Naive thymus-derived CD4-positive, alpha-beta T cell (primary cell): ENCODE results near the gene HIF3A. TPM values are rescaled to one million over a fixed set of nuclear protein-coding genes. Genes with fewer than 3 reads are reported as not detected.
"Not testable (repeated sequence)": the region's sequence is repeated elsewhere in the genome, so short reads cannot be mapped to it uniquely, and the experiment has no call there.

ENCODE experiments used
- ATAC-seq: fragments of 150-1000 bp; cut with Tn5 transposase; 2 replicates; pipeline ENCODE4 v1.10.0; 2021; ENCODE audit warnings: mild to moderate bottlenecking, moderate library complexity
- CTCF ChIA-PET: fragments of 350-600 bp; sonication (Branson Sonifier 250); formaldehyde crosslinking; loops from one replicate; lab custom pipeline; 2021; ENCODE audit warnings: antibody characterized with exemption; lab: Charles Lee
- POLR2A ChIA-PET: fragments of 350-600 bp; sonication (Branson Sonifier 250); formaldehyde crosslinking; loops from one replicate; lab custom pipeline; 2021; ENCODE audit warnings: antibody characterized with exemption, inconsistent platforms; lab: Charles Lee
- DNase-seq, 9 donors: peaks; one replicate each; pipeline versions ENCODE4 v3.0.0 to v3.0.0-alpha.2; 2020 to 2022; ENCODE audit warnings: mixed read lengths in 1 of 9
- H3K27ac ChIP-seq: one replicate; pipeline ENCODE4 v1.7.0; 2013; ENCODE audit warnings: mild to moderate bottlenecking, low read depth, low read length, moderate library complexity
- H3K27me3 ChIP-seq, 2 donors: one replicate each; pipeline ENCODE4 v1.7.0; 2013; ENCODE audit warnings: low read length in 2 of 2, mild to moderate bottlenecking in 2 of 2, moderate library complexity in 2 of 2; ENCODE audit not compliant: control insufficient read depth in 2 of 2, insufficient read depth in 2 of 2
- H3K36me3 ChIP-seq, 3 experiments: 1 replicate in 2 of 3; 2 replicates in 1 of 3; pipeline ENCODE4 v1.7.0; 2013; ENCODE audit warnings: low read length in 3 of 3, mild to moderate bottlenecking in 3 of 3, moderate library complexity in 1 of 3; ENCODE audit not compliant: insufficient read depth in 3 of 3, control insufficient read depth in 2 of 3
- H3K4me1 ChIP-seq, 2 donors: one replicate each; pipeline ENCODE4 v1.7.0; 2013; ENCODE audit warnings: low read length in 2 of 2, mild to moderate bottlenecking in 2 of 2, moderate library complexity in 1 of 2; ENCODE audit not compliant: control insufficient read depth in 2 of 2, insufficient read depth in 2 of 2
- H3K4me3 ChIP-seq: 2 replicates; pipeline ENCODE4 v1.7.0; 2013; ENCODE audit warnings: mild to moderate bottlenecking, low read length
- H3K9me3 ChIP-seq, 3 experiments: 1 replicate in 2 of 3; 2 replicates in 1 of 3; pipeline ENCODE4 v1.7.0; 2013; ENCODE audit warnings: low read length in 3 of 3; ENCODE audit not compliant: control insufficient read depth in 2 of 3
- H3K27ac Mint-ChIP-seq, 9 donors: one replicate each; pipeline ENCODE4 v1.8.0; 2020 to 2022; ENCODE audit warnings: mixed read lengths in 9 of 9, mild to moderate bottlenecking in 8 of 9, moderate library complexity in 5 of 9, inconsistent platforms in 2 of 9
- H3K27me3 Mint-ChIP-seq, 5 donors: one replicate each; pipeline ENCODE4 v1.8.0; 2021 to 2022; ENCODE audit warnings: mixed read lengths in 5 of 5, mild to moderate bottlenecking in 1 of 5
- H3K36me3 Mint-ChIP-seq, 5 donors: one replicate each; pipeline ENCODE4 v1.8.0; 2020 to 2022; ENCODE audit warnings: mixed read lengths in 5 of 5, mild to moderate bottlenecking in 3 of 5, inconsistent platforms in 1 of 5
- H3K4me1 Mint-ChIP-seq, 7 donors: one replicate each; pipeline ENCODE4 v1.8.0; 2020 to 2022; ENCODE audit warnings: mixed read lengths in 7 of 7, mild to moderate bottlenecking in 3 of 7, inconsistent platforms in 1 of 7
- H3K4me3 Mint-ChIP-seq, 10 donors: one replicate each; pipeline ENCODE4 v1.8.0; 2020 to 2022; ENCODE audit warnings: mild to moderate bottlenecking in 10 of 10, mixed read lengths in 10 of 10, moderate library complexity in 6 of 10, inconsistent platforms in 2 of 10
- H3K9me3 Mint-ChIP-seq, 11 donors: one replicate each; pipeline ENCODE4 v1.8.0; 2020 to 2022; ENCODE audit warnings: mixed read lengths in 11 of 11, mild to moderate bottlenecking in 4 of 11, inconsistent platforms in 1 of 11, moderate library complexity in 1 of 11
- intact Hi-C, 2 donors: fragments of 100-400 bp; cut with micrococcal nuclease; formaldehyde crosslinking; loops; one replicate each; pipeline ENCODE4 v1.15.1; 2023
- polyA plus RNA-seq, 2 donors: library from polyadenylated mRNA; unstranded; fragments of 300-500 nt; fragmentation: Illumina TruSeq; gene quantifications; one replicate each; pipeline ENCODE4 v1.2.3, GENCODE V29; 2021
- total RNA-seq, 6 experiments: library from RNA in 5 of 6; stranded (reverse) in 5 of 6; gene quantifications; 1 replicate in 5 of 6; 2 replicates in 1 of 6; pipeline ENCODE4 v1.2.3 and lab custom pipeline; 2021 to 2026

The HIF3A gene
- total and polyA plus RNA-seq, 7 experiments from 2014 or later = not detected

DNA sequence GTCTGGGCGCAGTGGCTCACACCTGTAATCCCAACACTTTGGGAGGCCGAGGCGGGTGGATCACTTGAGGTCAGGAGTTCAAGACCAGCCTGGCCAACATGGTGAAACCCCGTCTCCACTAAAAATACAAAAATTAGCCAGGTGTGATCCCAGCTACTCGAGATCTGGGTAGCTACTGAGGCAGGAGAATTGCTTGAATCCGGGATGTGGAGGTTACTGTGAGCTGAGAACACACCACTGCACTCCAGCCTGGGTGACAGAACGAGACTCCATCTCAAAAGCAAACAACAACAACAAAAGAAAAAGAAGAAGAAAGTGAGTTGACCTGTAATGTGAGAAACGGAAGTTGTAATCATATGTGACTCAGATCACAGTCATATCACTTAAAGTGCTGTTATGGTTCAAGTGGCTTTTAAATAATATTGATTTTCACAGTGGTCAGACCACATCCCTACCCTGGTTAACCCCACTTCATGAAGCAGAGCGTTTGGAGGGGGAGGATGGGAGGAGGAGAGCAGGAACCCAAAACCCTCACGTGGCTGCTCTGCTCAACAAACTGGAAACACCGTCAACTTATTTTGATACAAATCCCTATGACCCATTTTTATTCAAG lies 34.1 kb upstream of the HIF3A start:
- H3K9me3 ChIP-seq, H3K4me1 Mint-ChIP-seq, H3K36me3 ChIP-seq, CTCF ChIA-PET, H3K27me3 ChIP-seq, H3K27ac ChIP-seq, H3K9me3 Mint-ChIP-seq, H3K36me3 Mint-ChIP-seq, POLR2A ChIA-PET, H3K4me3 ChIP-seq: not testable (repeated sequence)
- intact Hi-C loops = loop anchor here in 1 of 2 donors (10.0 kb wide), 1 partner anchor 378 kb away; the partner anchor contains the start of gene IRF2BP1
- H3K4me3 Mint-ChIP-seq = peak overlapping the region in 2 of 10 donors; percentile 4 to 47
- H3K27ac Mint-ChIP-seq = peak overlapping the region in 3 of 9 donors; percentile 2 to 76 (median 17)
- DNase-seq (peak in 4 of 9 donors; percentile 5 to 64 (median 16)), ATAC-seq (peak; percentile 86)
- peaks cover 27 to 52% (median 31%) of the 10 kb centered on the region in 5 donors for H3K27me3 Mint-ChIP-seq
- peaks cover 0 to 11% of the 10 kb centered on the region in 2 donors for H3K4me1 ChIP-seq

DNA sequence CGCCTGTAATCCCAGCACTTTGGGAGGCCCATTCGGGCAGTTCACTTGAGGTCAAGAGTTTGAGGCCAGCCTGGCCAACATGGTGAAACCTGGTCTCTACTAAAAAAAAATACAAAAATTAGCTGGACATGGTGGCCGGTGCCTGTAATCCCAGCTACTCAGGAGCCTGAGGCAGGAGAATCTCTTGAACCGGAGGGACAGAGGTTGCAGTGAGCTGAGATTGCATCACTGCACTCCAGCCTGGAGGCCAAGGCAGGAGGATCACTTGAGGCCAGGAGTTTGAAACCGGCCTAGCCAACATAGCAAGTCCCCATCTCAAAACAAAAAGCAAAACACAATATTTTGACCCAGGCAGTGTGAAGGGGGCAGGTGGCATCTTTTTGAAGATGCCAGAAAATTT lies 32.0 kb upstream of the HIF3A start:
- ATAC-seq, H3K9me3 ChIP-seq, H3K4me3 ChIP-seq, H3K36me3 ChIP-seq, DNase-seq, POLR2A ChIA-PET, H3K27ac ChIP-seq, H3K9me3 Mint-ChIP-seq, H3K27me3 ChIP-seq, H3K36me3 Mint-ChIP-seq, H3K4me3 Mint-ChIP-seq: not testable (repeated sequence)
- H3K4me1 ChIP-seq = peaks cover 0 to 11% of the 10 kb centered on the region in 2 donors
- H3K27ac Mint-ChIP-seq = peak overlapping the region in 1 of 9 donors; percentile 13
- peaks cover 4 to 12% (median 7%) of the 10 kb centered on the region in 7 donors for H3K4me1 Mint-ChIP-seq
- intact Hi-C loops = loop anchor here in 1 of 2 donors (1.0 to 10.0 kb wide), 4 partner anchors 76 to 380 kb away; partner anchors contain the start of gene IRF2BP1
- H3K27me3 Mint-ChIP-seq = peaks cover 37 to 59% (median 40%) of the 10 kb centered on the region in 5 donors
- CTCF ChIA-PET = interaction anchor here (0.6 to 2.9 kb wide), 3 partner anchors 16 to 451 kb away, joined by 4 to 21 read pairs (median 4); no protein-coding TSS in a partner anchor

DNA sequence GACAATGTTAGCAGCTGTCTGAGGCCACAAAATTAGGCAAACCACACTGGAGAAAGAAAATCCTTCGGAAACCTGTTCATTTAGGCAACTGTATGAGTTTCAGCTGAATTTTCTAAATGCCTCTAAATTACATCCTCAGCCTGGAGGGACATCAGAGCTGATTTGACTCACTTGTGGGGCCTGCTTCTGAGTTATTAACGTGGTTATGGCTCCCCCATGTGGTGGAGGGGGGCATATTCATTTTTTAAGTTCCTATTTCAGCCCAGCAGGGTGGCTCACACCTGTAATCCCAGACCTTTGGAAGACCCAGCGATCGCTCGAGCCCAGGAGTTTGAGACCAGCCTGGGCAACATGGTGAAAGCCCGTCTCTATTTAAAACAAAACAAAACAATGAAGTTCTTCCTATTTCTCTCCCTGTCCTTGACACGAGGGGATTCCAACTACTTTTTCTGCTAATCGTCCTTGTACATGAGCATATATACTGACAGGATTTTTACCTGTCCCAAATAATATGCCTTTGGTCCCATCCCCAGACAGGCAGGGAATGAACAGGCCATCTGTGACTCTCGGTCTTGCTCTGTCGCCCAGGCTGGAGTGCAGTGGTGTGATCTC lies 31.5 kb upstream of the HIF3A start:
- ATAC-seq (peak; percentile 84), DNase-seq (peak; percentile 40 to 72 (median 63))
- ChIA-PET CTCF (interaction anchor here (0.6 to 2.9 kb wide), 2 partner anchors 237 to 451 kb away, joined by 4 to 21 read pairs; no protein-coding TSS in a partner anchor), POLR2A (no interaction called here)
- no peaks in the 10 kb centered on the region for H3K36me3 Mint-ChIP-seq
- Histone ChIP-seq H3K27me3 (peaks cover 0 to 2% of the 10 kb centered on the region in 2 donors), H3K27ac (no peak overlapping the region), H3K36me3 (no peaks in the 10 kb centered on the region), H3K4me1 (peaks cover 0 to 11% of the 10 kb centered on the region in 2 donors), H3K4me3 (no peak overlapping the region), H3K9me3 (no peaks in the 10 kb centered on the region)
- intact Hi-C loops = loop anchor here in 1 of 2 donors (1.0 to 10.0 kb wide), 4 partner anchors 77 to 381 kb away; partner anchors contain the start of gene IRF2BP1
- peak overlapping the region in 1 of 9 donors; percentile 13 for H3K27ac Mint-ChIP-seq
- no peaks in the 10 kb centered on the region for H3K9me3 Mint-ChIP-seq
- peaks cover 36 to 60% (median 38%) of the 10 kb centered on the region in 5 donors for H3K27me3 Mint-ChIP-seq
- H3K4me1 Mint-ChIP-seq = peaks cover 4 to 12% (median 7%) of the 10 kb centered on the region in 7 donors
- no peak overlapping the region for H3K4me3 Mint-ChIP-seq

DNA sequence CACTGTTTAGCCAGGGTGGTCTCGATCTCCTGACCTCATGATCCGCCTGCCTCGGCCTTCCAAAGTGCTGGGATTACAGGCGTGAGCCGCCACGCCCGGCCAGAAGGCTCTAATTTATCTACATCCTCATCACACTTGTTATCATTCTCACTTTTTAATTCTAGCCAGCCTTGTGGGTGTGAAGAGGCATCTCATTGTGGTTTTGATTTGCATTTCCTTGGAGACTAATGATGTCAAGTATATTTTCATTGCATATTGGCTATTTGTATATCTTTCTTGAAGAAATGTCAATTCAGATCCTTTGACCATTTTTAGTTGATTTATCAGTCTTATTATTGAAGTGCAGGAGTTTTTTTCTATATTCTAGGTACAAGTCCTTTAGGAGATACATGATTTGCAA lies 27.7 kb upstream of the HIF3A start:
- ChIA-PET POLR2A (no interaction called here), CTCF (no interaction called here)
- H3K9me3 Mint-ChIP-seq = no peaks in the 10 kb centered on the region
- Histone ChIP-seq H3K4me1 (no peaks in the 10 kb centered on the region), H3K9me3 (no peaks in the 10 kb centered on the region), H3K36me3 (no peaks in the 10 kb centered on the region), H3K27me3 (peaks cover 0 to 6% of the 10 kb centered on the region in 2 donors), H3K4me3 (no peak overlapping the region), H3K27ac (no peak overlapping the region)
- ATAC-seq (no peak), DNase-seq (no peak)
- no peak overlapping the region for H3K27ac Mint-ChIP-seq
- peaks cover 0 to 5% (median 3%) of the 10 kb centered on the region in 7 donors for H3K4me1 Mint-ChIP-seq
- peaks cover 46 to 63% (median 48%) of the 10 kb centered on the region in 5 donors for H3K27me3 Mint-ChIP-seq
- intact Hi-C loops = loop anchor here in 1 of 2 donors (10.0 kb wide), 1 partner anchor 384 kb away; the partner anchor contains the start of gene IRF2BP1
- H3K36me3 Mint-ChIP-seq = no peaks in the 10 kb centered on the region
- H3K4me3 Mint-ChIP-seq = no peak overlapping the region

DNA sequence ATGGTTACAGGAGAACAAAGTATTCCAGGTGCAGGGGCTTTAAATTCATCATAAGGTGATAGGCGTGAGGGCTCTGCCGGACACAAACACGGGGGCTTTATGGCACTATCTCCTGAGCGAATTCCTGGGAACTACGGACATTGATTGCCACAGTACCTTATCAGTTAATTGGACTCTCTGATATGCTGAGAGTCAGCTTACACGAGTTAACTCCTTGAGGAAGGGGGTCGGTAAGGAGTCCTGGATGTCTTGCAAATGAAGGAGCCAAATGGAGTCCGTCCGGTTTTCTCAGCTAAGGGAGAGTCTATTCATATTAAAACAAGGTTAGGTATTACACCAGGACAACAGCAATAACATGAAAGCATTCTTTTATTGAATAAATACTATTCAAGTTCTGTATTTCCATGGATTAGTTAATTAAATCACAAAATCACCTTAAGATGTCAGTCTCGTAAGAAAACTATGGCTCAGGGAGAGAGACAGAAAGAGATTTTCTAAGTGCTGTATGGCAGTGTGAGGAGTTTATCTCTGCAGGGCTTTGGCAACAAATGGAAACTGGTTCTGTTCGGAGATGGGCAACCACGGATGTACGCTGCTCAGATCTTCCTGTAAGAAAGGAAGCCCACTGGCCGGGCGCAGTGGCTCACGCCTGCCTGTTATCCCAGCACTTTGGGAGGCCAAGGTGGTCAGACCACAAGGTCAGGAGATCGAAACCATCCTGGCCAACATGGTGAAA lies 26.2 kb upstream of the HIF3A start:
- no peak overlapping the region for H3K27ac Mint-ChIP-seq
- Histone ChIP-seq H3K27me3 (peaks cover 0 to 6% of the 10 kb centered on the region in 2 donors), H3K27ac (no peak overlapping the region), H3K4me1 (no peaks in the 10 kb centered on the region), H3K9me3 (no peaks in the 10 kb centered on the region), H3K36me3 (no peaks in the 10 kb centered on the region), H3K4me3 (no peak overlapping the region)
- H3K4me3 Mint-ChIP-seq = no peak overlapping the region
- no peaks in the 10 kb centered on the region for H3K36me3 Mint-ChIP-seq
- POLR2A ChIA-PET = no interaction called here
- DNase-seq = no peak
- intact Hi-C loops = no loop called here
- H3K4me1 Mint-ChIP-seq = peaks cover 0 to 5% (median 3%) of the 10 kb centered on the region in 7 donors
- no peak for ATAC-seq
- H3K9me3 Mint-ChIP-seq = no peaks in the 10 kb centered on the region
- peaks cover 42 to 58% (median 48%) of the 10 kb centered on the region in 5 donors for H3K27me3 Mint-ChIP-seq
- CTCF ChIA-PET = interaction anchor here (0.5 kb wide), 1 partner anchor 242 kb away, joined by 3 read pairs; no protein-coding TSS in a partner anchor

DNA sequence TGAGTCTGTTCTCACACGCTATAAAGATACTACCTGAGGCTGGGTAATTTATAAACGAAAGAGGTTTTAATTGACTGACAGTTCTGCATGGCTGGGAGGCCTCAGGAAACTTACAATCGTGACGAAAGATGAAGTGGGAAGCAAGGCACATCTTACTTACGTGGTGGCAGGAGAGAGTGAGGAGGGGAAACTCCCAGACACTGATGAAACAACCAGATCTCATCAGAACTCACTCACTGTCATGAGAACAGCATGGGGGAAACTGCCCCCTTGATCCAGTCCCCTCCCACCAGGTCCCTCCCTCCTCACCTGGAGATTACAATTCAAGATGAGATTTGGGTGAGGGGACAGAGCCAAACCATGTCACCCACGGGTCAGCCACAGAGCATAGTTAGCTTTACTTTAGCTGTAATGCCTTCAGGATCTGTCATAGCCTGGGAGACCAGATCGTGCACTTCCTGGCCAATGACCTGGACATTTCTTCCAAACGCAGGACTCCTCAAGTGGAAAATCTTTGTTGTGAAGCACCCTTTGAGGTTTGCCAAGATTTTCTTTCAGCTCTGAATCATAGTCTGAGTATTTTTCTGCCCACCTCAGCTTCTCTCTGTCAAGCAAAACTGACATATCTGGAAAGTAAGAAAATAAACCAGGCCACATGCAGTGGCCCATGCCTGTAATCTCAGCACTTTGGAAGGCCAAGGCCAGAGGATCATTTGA lies 25.2 kb upstream of the HIF3A start:
- ATAC-seq = no peak
- CTCF ChIA-PET = interaction anchor here (1.0 kb wide), 1 partner anchor 242 kb away, joined by 8 read pairs; no protein-coding TSS in a partner anchor

More for the DNA sequence above, 25.2 kb upstream of the HIF3A start:
- no peak overlapping the region for H3K27ac ChIP-seq
- Mint-ChIP-seq H3K27ac (no peak overlapping the region), H3K36me3 (no peaks in the 10 kb centered on the region), H3K27me3 (peaks cover 33 to 53% (median 48%) of the 10 kb centered on the region in 5 donors), H3K9me3 (no peaks in the 10 kb centered on the region), H3K4me3 (no peak overlapping the region), H3K4me1 (peaks cover 0 to 5% (median 3%) of the 10 kb centered on the region in 7 donors)
- H3K27me3 ChIP-seq = peaks cover 0 to 6% of the 10 kb centered on the region in 2 donors
- intact Hi-C loops = no loop called here
- no peak for DNase-seq
- no peaks in the 10 kb centered on the region for H3K36me3 ChIP-seq
- POLR2A ChIA-PET = no interaction called here
- H3K4me1 ChIP-seq = no peaks in the 10 kb centered on the region
- H3K4me3 ChIP-seq = no peak overlapping the region
- no peaks in the 10 kb centered on the region for H3K9me3 ChIP-seq
